ENCODE measurements around the gene UQCRC1. TPM values are rescaled to one million over a fixed set of nuclear protein-coding genes. Genes with fewer than 3 reads are reported as not detected.
A peak's percentile ranks its signal among the peaks of the same experiment; 100 is the strongest.

UQCRC1 gene
- total RNA-seq, 1 experiment from 2014 or later, result 227 TPM

DNA sequence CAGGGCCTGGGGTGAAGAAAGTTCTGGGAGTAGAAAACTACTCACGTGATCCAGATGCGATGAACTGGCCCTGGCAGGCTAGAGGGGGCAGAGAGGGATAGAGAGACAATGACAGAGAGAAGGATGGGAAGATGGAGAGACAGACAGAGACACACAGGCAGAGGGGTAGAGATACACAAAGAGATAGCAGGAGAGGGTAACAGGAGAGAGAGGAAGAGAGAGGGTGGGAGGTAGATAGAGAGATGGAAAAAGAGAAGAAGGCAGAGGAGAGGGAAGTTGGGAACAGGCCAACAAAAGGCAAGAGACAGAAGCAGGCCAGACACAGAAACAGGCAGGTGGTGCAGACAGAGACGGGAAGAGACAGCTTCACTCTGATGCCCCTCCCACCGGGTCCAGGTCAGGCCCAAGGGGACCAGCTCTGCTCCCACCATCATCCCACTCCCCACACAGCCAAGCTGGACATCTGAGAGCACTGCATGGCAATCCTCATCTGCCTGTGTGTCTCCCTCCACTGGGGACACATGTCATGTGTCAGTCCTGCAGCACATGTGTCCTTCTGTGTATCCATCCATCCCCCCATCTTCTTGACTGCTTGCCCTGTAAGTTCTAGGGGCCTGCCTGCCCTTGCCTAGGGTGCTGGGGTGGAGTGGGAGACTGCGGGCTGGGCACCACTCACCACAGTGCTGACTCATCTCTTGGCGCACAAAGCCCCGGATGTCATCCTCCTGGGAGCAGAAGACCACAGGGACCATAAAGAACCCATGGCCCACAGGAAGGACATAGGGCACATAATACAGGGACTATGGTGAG is 43.6 kb downstream of the UQCRC1 start:
- Histone ChIP-seq H3K4me1 (ENCODE audit: control insufficient read depth, insufficient read depth, low read length) (peaks cover 11% of the 10 kb centered on the region), H3K27ac (ENCODE audit: low read length) (no peak overlapping the region), H3K4me3 (ENCODE audit: low read depth in 2 of 2, low read length in 2 of 2) (no peak overlapping the region), H3K9me3 (ENCODE audit: control insufficient read depth, insufficient read depth, low read depth, low read length) (no peaks in the 10 kb centered on the region), H3K36me3 (ENCODE audit: control insufficient read depth, insufficient read depth, low read length) (no peaks in the 10 kb centered on the region), H3K27me3 (ENCODE audit: control insufficient read depth, insufficient read depth, low read length) (no peaks in the 10 kb centered on the region)
- no peak for DNase-seq (ENCODE audit: low read depth, low spot score)
- intact Hi-C loops (cut with micrococcal nuclease; ENCODE audit: unreplicated experiment) (no loop called here), in situ Hi-C loops (cut with HindIII; ENCODE audit: low pct_unique_long_range_greater_than_20kb, low sequenced_read_pairs) (no loop called here)
- no peak for TF ChIP-seq TCF7L2 (IDR thresholded peaks at IDR 0.05; ENCODE audit: low read depth, low read length)
- no peak for TF ChIP-seq POLR2AphosphoS5 (IDR thresholded peaks at IDR 0.05; ENCODE audit: low read depth, low read length)
- no peak for TF ChIP-seq SIN3A (IDR thresholded peaks at IDR 0.05; ENCODE audit: borderline replicate concordance, insufficient read depth, low read depth, low read length)
- TF ChIP-seq CTCF (IDR thresholded peaks at IDR 0.05), result no peak
- no peak for TF ChIP-seq REST (IDR thresholded peaks at IDR 0.05; ENCODE audit: insufficient read depth in 1 of 2, low read depth in 2 of 2, low read length in 1 of 2)
- CTCF ChIA-PET, result no interaction called here
- ATAC-seq, result peak; percentile 44; the same call in 1 of the 2 replicates
- POLR2A ChIA-PET, result no interaction called here
- BruUV-seq (replicated peaks), result no TSS peak

GRCh38 chr3:48565186-48565585 is 44.3 kb downstream of the UQCRC1 start:
- H3K4me1 ChIP-seq (ENCODE audit: control insufficient read depth, insufficient read depth, low read length), result peaks cover 11% of the 10 kb centered on the region

More at GRCh38 chr3:48565186-48565585, 44.3 kb downstream of the UQCRC1 start:
- H3K27me3 ChIP-seq (ENCODE audit: control insufficient read depth, insufficient read depth, low read length), result no peaks in the 10 kb centered on the region
- H3K4me3 ChIP-seq (ENCODE audit: low read depth in 2 of 2, low read length in 2 of 2), result no peak overlapping the region
- no peaks in the 10 kb centered on the region for H3K36me3 ChIP-seq (ENCODE audit: control insufficient read depth, insufficient read depth, low read length)
- DNase-seq (ENCODE audit: low read depth, low spot score) (no peak), ATAC-seq (no peak)
- no peaks in the 10 kb centered on the region for H3K9me3 ChIP-seq (ENCODE audit: control insufficient read depth, insufficient read depth, low read depth, low read length)
- POLR2A ChIA-PET, result no interaction called here
- no peak overlapping the region for H3K27ac ChIP-seq (ENCODE audit: low read length)
- no TSS peak for BruUV-seq (replicated peaks)
- CTCF ChIA-PET, result no interaction called here
- in situ Hi-C loops (cut with HindIII; ENCODE audit: low pct_unique_long_range_greater_than_20kb, low sequenced_read_pairs) (no loop called here), intact Hi-C loops (cut with micrococcal nuclease; ENCODE audit: unreplicated experiment) (no loop called here)
- TF ChIP-seq REST (IDR thresholded peaks at IDR 0.05; ENCODE audit: insufficient read depth in 1 of 2, low read depth in 2 of 2, low read length in 1 of 2), result no peak
- TF ChIP-seq POLR2AphosphoS5 (IDR thresholded peaks at IDR 0.05; ENCODE audit: low read depth, low read length), result no peak
- no peak for TF ChIP-seq TCF7L2 (IDR thresholded peaks at IDR 0.05; ENCODE audit: low read depth, low read length)
- TF ChIP-seq CTCF (IDR thresholded peaks at IDR 0.05), result no peak
- TF ChIP-seq SIN3A (IDR thresholded peaks at IDR 0.05; ENCODE audit: borderline replicate concordance, insufficient read depth, low read depth, low read length), result no peak
